ENCODE results near the gene GALNT12. TPM values are rescaled to one million over a fixed set of nuclear protein-coding genes. Genes with fewer than 3 reads are reported as not detected.

Gene GALNT12
- 1 to 10 TPM in 1 of 2 donors, under 1 TPM in 1; 0.25 to 1.4 TPM for total RNA-seq
- under 1 TPM in 1 of 2 donors, not detected in 1; 0.16 TPM for polyA plus RNA-seq

GRCh38 chr9:98807070-98807813 is at the start of gene GALNT12:
Gene GALNT12, plus strand, starts transcription at chr9:98807670. Its CDS starts 29 bp downstream, at chr9:98807699.
- no peak for DNase-seq (ENCODE audit: low spot score)
- Histone ChIP-seq H3K9me3 (ENCODE audit: control insufficient read depth in 4 of 4, low read length in 3 of 4) (no peaks in the 10 kb centered on the region), H3K4me3 (ENCODE audit: low read depth in 1 of 3, low read length in 3 of 3) (peak within 1 kb of the TSS in 2 of 3 donors; percentile 24 to 70), H3K27me3 (ENCODE audit: control insufficient read depth in 4 of 4, insufficient read depth in 4 of 4, low read length in 3 of 4) (peaks cover 0 to 12% (median 2%) of the 10 kb centered on the region in 4 donors), H3K27ac (ENCODE audit: low read depth in 1 of 2, low read length in 2 of 2) (no peak within 1 kb of the TSS), H3K4me1 (ENCODE audit: control insufficient read depth in 4 of 4, insufficient read depth in 4 of 4, low read length in 3 of 4) (peaks cover 3 to 6% (median 5%) of the 10 kb centered on the region in 4 donors), H3K9ac (ENCODE audit: low read depth in 1 of 2, low read length in 2 of 2) (no peak within 1 kb of the TSS), H3K36me3 (ENCODE audit: control insufficient read depth in 4 of 4, insufficient read depth in 3 of 4, low read depth in 1 of 4, low read length in 3 of 4) (no peaks in the 10 kb centered on the region)
- WGBS, result 13% methylated on average over 51 of the region's 51 CpGs
- no peak for TF ChIP-seq MAX (IDR thresholded peaks at IDR 0.05)
- no peak for TF ChIP-seq TAF1 (conservative IDR thresholded peaks at IDR 0.05)
- TF ChIP-seq HNF4G (IDR thresholded peaks at IDR 0.05), result no peak
- no peak for TF ChIP-seq ZBTB33 (IDR thresholded peaks at IDR 0.05)
- no peak for TF ChIP-seq HNF4A (conservative IDR thresholded peaks at IDR 0.05)
- no peak for TF ChIP-seq FOXA1 (IDR thresholded peaks at IDR 0.05)
- TF ChIP-seq NR2F2 (IDR thresholded peaks at IDR 0.05), result no peak

- no peak overlapping the region for H3K9ac ChIP-seq (ENCODE audit: low read depth in 1 of 2, low read length in 2 of 2)
- H3K27ac ChIP-seq (ENCODE audit: low read depth in 1 of 2, low read length in 2 of 2), result no peak overlapping the region
- TF ChIP-seq TAF1 (conservative IDR thresholded peaks at IDR 0.05) (no peak), HNF4G (IDR thresholded peaks at IDR 0.05) (no peak), HNF4A (conservative IDR thresholded peaks at IDR 0.05) (no peak), ATF3 (IDR thresholded peaks at IDR 0.05) (no peak), EGR1 (IDR thresholded peaks at IDR 0.05; ENCODE audit: low read depth in 2 of 2) (no peak), MAX (IDR thresholded peaks at IDR 0.05) (no peak), ZBTB33 (IDR thresholded peaks at IDR 0.05) (no peak), REST (IDR thresholded peaks at IDR 0.05) (no peak), RAD21 (IDR thresholded peaks at IDR 0.05) (no peak), JUND (IDR thresholded peaks at IDR 0.05) (no peak), YY1 (IDR thresholded peaks at IDR 0.05) (no peak), NR2F2 (IDR thresholded peaks at IDR 0.05) (no peak), GABPA (IDR thresholded peaks at IDR 0.05 in 1 of 2, conservative IDR thresholded peaks at IDR 0.05 in 1 of 2) (no peak), SP1 (IDR thresholded peaks at IDR 0.05) (no peak), RXRA (IDR thresholded peaks at IDR 0.05) (no peak), FOXA1 (IDR thresholded peaks at IDR 0.05) (no peak)
- H3K27me3 ChIP-seq (ENCODE audit: control insufficient read depth in 4 of 4, insufficient read depth in 4 of 4, low read length in 3 of 4), result no peaks in the 10 kb centered on the region
- no peak for DNase-seq (ENCODE audit: low spot score)
- no peak overlapping the region for H3K4me3 ChIP-seq (ENCODE audit: low read depth in 1 of 3, low read length in 3 of 3)
- H3K36me3 ChIP-seq (ENCODE audit: control insufficient read depth in 4 of 4, insufficient read depth in 3 of 4, low read depth in 1 of 4, low read length in 3 of 4), result peaks cover 0 to 6% (median under 1%) of the 10 kb centered on the region in 4 donors
- H3K4me1 ChIP-seq (ENCODE audit: control insufficient read depth in 4 of 4, insufficient read depth in 4 of 4, low read length in 3 of 4), result no peaks in the 10 kb centered on the region
- peaks cover 0 to 5% (median under 1%) of the 10 kb centered on the region in 4 donors for H3K9me3 ChIP-seq (ENCODE audit: control insufficient read depth in 4 of 4, low read length in 3 of 4)
These were observed 47.2 kb upstream of the GALNT12 start for GRCh38 chr9:98760231-98760630.
